Measurements from ENCODE around the gene ATXN7L1.
A peak's percentile ranks its signal among the peaks of the same experiment; 100 is the strongest.
"Not testable (repeated sequence)": the region's sequence is repeated elsewhere in the genome, so short reads cannot be mapped to it uniquely, and the experiment has no call there.

Gene ATXN7L1

GRCh38 chr7:105851064-105851463 lies 25.3 kb downstream of the ATXN7L1 start:
- Histone ChIP-seq H3K4me3 (ENCODE audit: low read length) (no peak overlapping the region), H3K36me3 (ENCODE audit: insufficient read depth, low read depth, low read length) (no peaks in the 10 kb centered on the region), H3K4me1 (ENCODE audit: insufficient read depth, low read length) (peaks cover 27% of the 10 kb centered on the region), H3K9ac (ENCODE audit: low read depth, low read length) (no peak overlapping the region), H3K9me3 (ENCODE audit: insufficient read depth, low read depth, low read length) (no peaks in the 10 kb centered on the region), H3K27me3 (ENCODE audit: insufficient read depth, low read length) (no peaks in the 10 kb centered on the region), H3K27ac (ENCODE audit: low read length) (no peak overlapping the region)

GRCh38 chr7:105849122-105849855 lies 27.1 kb downstream of the ATXN7L1 start:
- 0 out of 2 replicates have a peak overlapping the region, but pooled peaks have one; percentile 14 for H3K9ac ChIP-seq (ENCODE audit: low read depth, low read length)
- peak overlapping the region; percentile 6; the same call in 1 of the 2 replicates for H3K4me3 ChIP-seq (ENCODE audit: low read length)
- H3K27ac ChIP-seq (ENCODE audit: low read length), result no peak overlapping the region
- no peaks in the 10 kb centered on the region for H3K27me3 ChIP-seq (ENCODE audit: insufficient read depth, low read length)
- no peaks in the 10 kb centered on the region for H3K36me3 ChIP-seq (ENCODE audit: insufficient read depth, low read depth, low read length)
- no peaks in the 10 kb centered on the region for H3K9me3 ChIP-seq (ENCODE audit: insufficient read depth, low read depth, low read length)
- H3K4me1 ChIP-seq (ENCODE audit: insufficient read depth, low read length), result peaks cover 27% of the 10 kb centered on the region

- Histone ChIP-seq H3K9me3 (ENCODE audit: insufficient read depth, low read depth, low read length) (no peaks in the 10 kb centered on the region), H3K4me3 (ENCODE audit: low read length) (no peak overlapping the region), H3K27ac (ENCODE audit: low read length) (no peak overlapping the region), H3K9ac (ENCODE audit: low read depth, low read length) (no peak overlapping the region), H3K36me3 (ENCODE audit: insufficient read depth, low read depth, low read length) (no peaks in the 10 kb centered on the region), H3K4me1 (ENCODE audit: insufficient read depth, low read length) (peaks cover 24% of the 10 kb centered on the region), H3K27me3 (ENCODE audit: insufficient read depth, low read length) (no peaks in the 10 kb centered on the region)
Observed at GRCh38 chr7:105846404-105846803, 30.0 kb downstream of the ATXN7L1 start.

GRCh38 chr7:105844681-105845080 lies 31.7 kb downstream of the ATXN7L1 start:
- not testable (repeated sequence) for H3K27ac ChIP-seq (ENCODE audit: low read length); H3K27me3 ChIP-seq (ENCODE audit: insufficient read depth, low read length); H3K36me3 ChIP-seq (ENCODE audit: insufficient read depth, low read depth, low read length); H3K9ac ChIP-seq (ENCODE audit: low read depth, low read length); H3K4me3 ChIP-seq (ENCODE audit: low read length); H3K9me3 ChIP-seq (ENCODE audit: insufficient read depth, low read depth, low read length); H3K4me1 ChIP-seq (ENCODE audit: insufficient read depth, low read length)

- H3K4me3 ChIP-seq (ENCODE audit: low read length), result no peak overlapping the region
- H3K9me3 ChIP-seq (ENCODE audit: insufficient read depth, low read depth, low read length), result no peaks in the 10 kb centered on the region
- no peaks in the 10 kb centered on the region for H3K36me3 ChIP-seq (ENCODE audit: insufficient read depth, low read depth, low read length)
- H3K9ac ChIP-seq (ENCODE audit: low read depth, low read length), result no peak overlapping the region
- peaks cover 25% of the 10 kb centered on the region for H3K27me3 ChIP-seq (ENCODE audit: insufficient read depth, low read length)
- peaks cover 25% of the 10 kb centered on the region for H3K4me1 ChIP-seq (ENCODE audit: insufficient read depth, low read length)
- H3K27ac ChIP-seq (ENCODE audit: low read length), result no peak overlapping the region
Observed at GRCh38 chr7:105841866-105842265, 34.5 kb downstream of the ATXN7L1 start.

- Histone ChIP-seq H3K4me3 (ENCODE audit: low read length) (no peak overlapping the region), H3K9me3 (ENCODE audit: insufficient read depth, low read depth, low read length) (no peaks in the 10 kb centered on the region), H3K4me1 (ENCODE audit: insufficient read depth, low read length) (peaks cover 25% of the 10 kb centered on the region), H3K9ac (ENCODE audit: low read depth, low read length) (no peak overlapping the region), H3K27ac (ENCODE audit: low read length) (no peak overlapping the region), H3K27me3 (ENCODE audit: insufficient read depth, low read length) (peaks cover 26% of the 10 kb centered on the region), H3K36me3 (ENCODE audit: insufficient read depth, low read depth, low read length) (no peaks in the 10 kb centered on the region)
Observed at GRCh38 chr7:105840981-105841749, 35.2 kb downstream of the ATXN7L1 start.

GRCh38 chr7:105839266-105839665 lies 37.1 kb downstream of the ATXN7L1 start:
- H3K36me3 ChIP-seq (ENCODE audit: insufficient read depth, low read depth, low read length), result no peaks in the 10 kb centered on the region
- H3K4me3 ChIP-seq (ENCODE audit: low read length), result no peak overlapping the region
- H3K4me1 ChIP-seq (ENCODE audit: insufficient read depth, low read length), result peaks cover 27% of the 10 kb centered on the region
- H3K27ac ChIP-seq (ENCODE audit: low read length), result no peak overlapping the region
- peaks cover 26% of the 10 kb centered on the region for H3K27me3 ChIP-seq (ENCODE audit: insufficient read depth, low read length)
- H3K9ac ChIP-seq (ENCODE audit: low read depth, low read length), result no peak overlapping the region
- no peaks in the 10 kb centered on the region for H3K9me3 ChIP-seq (ENCODE audit: insufficient read depth, low read depth, low read length)

GRCh38 chr7:105838627-105839231 lies 37.7 kb downstream of the ATXN7L1 start:
- no peaks in the 10 kb centered on the region for H3K36me3 ChIP-seq (ENCODE audit: insufficient read depth, low read depth, low read length)
- H3K9ac ChIP-seq (ENCODE audit: low read depth, low read length), result peak overlapping the region; percentile 7; the same call in 1 of the 2 replicates
- H3K27ac ChIP-seq (ENCODE audit: low read length), result no peak overlapping the region
- H3K4me1 ChIP-seq (ENCODE audit: insufficient read depth, low read length), result peaks cover 27% of the 10 kb centered on the region
- peak overlapping the region; percentile 37; the same call in 1 of the 2 replicates for H3K4me3 ChIP-seq (ENCODE audit: low read length)
- peaks cover 26% of the 10 kb centered on the region for H3K27me3 ChIP-seq (ENCODE audit: insufficient read depth, low read length)
- H3K9me3 ChIP-seq (ENCODE audit: insufficient read depth, low read depth, low read length), result no peaks in the 10 kb centered on the region

GRCh38 chr7:105837765-105838626 lies 38.4 kb downstream of the ATXN7L1 start:
- Histone ChIP-seq H3K4me3 (ENCODE audit: low read length) (peak overlapping the region; percentile 37; the same call in 1 of the 2 replicates), H3K27ac (ENCODE audit: low read length) (no peak overlapping the region), H3K9ac (ENCODE audit: low read depth, low read length) (peak overlapping the region; percentile 7; the same call in 1 of the 2 replicates)

GRCh38 chr7:105835441-105835840 lies 41.0 kb downstream of the ATXN7L1 start:
- Histone ChIP-seq H3K9me3 (ENCODE audit: insufficient read depth, low read depth, low read length) (no peaks in the 10 kb centered on the region), H3K4me3 (ENCODE audit: low read length) (no peak overlapping the region), H3K9ac (ENCODE audit: low read depth, low read length) (no peak overlapping the region), H3K27me3 (ENCODE audit: insufficient read depth, low read length) (peaks cover 26% of the 10 kb centered on the region), H3K4me1 (ENCODE audit: insufficient read depth, low read length) (peaks cover 43% of the 10 kb centered on the region), H3K36me3 (ENCODE audit: insufficient read depth, low read depth, low read length) (no peaks in the 10 kb centered on the region), H3K27ac (ENCODE audit: low read length) (no peak overlapping the region)

More at GRCh38 chr7:105837765-105838626, 38.4 kb downstream of the ATXN7L1 start:
- Histone ChIP-seq H3K4me1 (ENCODE audit: insufficient read depth, low read length) (peaks cover 30% of the 10 kb centered on the region), H3K9me3 (ENCODE audit: insufficient read depth, low read depth, low read length) (no peaks in the 10 kb centered on the region), H3K27me3 (ENCODE audit: insufficient read depth, low read length) (peaks cover 26% of the 10 kb centered on the region), H3K36me3 (ENCODE audit: insufficient read depth, low read depth, low read length) (no peaks in the 10 kb centered on the region)
